SH-SY5Y (cell line): ENCODE results near the gene PTBP1.

ENCODE experiments used
- GATA2 ChIP-seq: IDR thresholded peaks from 2 replicates; pipeline ENCODE4 v1.6.1; 2011; ENCODE audit warnings: mild to moderate bottlenecking, low read depth, low read length
- GATA3 ChIP-seq: IDR thresholded peaks from 2 replicates; pipeline ENCODE4 v1.6.1; 2011; ENCODE audit warnings: low read depth, mild to moderate bottlenecking, low read length, moderate library complexity

DNA sequence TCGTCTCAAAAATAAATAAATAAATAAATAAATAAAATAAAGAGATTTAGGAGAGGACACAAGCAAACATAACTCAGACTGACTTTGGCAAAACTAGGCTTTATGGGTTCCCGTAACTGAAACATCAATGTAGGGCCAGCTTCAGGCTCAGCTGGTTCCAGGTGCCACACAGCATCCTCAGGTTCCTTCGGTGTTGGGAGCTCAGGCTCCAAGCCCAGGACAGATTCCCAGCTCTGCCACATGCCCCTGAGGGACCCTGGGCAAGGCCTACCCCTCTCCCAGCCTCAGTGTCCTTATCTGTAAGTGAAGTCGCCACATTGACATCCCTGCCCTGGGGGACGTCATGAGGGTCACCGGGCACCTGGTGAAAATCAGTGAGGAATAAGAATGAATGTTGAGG lies 27.6 kb upstream of the PTBP1 start:
- TF ChIP-seq GATA2: no peak
- no peak for TF ChIP-seq GATA3
